Measurements from ENCODE around the gene CHCHD6. TPM values are rescaled to one million over a fixed set of nuclear protein-coding genes. Genes with fewer than 3 reads are reported as not detected.

The CHCHD6 gene
- total RNA-seq, 2 donors from 2014 or later = 23.6 to 34.4 TPM

DNA sequence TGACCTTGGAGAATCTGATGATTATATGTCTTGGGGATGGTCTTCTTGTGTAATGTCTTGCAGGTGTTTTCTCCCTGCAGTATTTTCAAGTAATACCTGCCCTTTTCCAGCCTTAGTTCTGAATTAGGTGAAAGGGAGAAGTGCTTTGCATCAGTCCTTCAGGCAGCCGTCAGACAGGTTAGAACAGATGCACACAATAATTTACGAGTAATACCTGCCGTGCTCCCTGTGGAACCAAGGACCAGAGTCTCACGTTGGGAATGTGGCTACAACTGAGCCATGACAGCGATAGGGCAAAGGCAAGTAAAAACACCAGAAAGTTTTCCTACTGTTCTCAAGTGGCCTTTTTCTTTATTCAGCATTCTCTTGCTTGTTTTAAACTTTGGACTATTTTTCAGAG is 69.1 kb downstream of the CHCHD6 start:
- Mint-ChIP-seq H3K9me3 (peaks cover 26% of the 10 kb centered on the region), H3K36me3 (ENCODE audit: low read depth) (peaks cover 15% of the 10 kb centered on the region), H3K27ac (no peak overlapping the region), H3K4me3 (no peak overlapping the region), H3K27me3 (ENCODE audit: insufficient read depth) (no peaks in the 10 kb centered on the region), H3K4me1 (peaks cover 6% of the 10 kb centered on the region)
- Histone ChIP-seq H3K9me3 (ENCODE audit: control insufficient read depth, low read length) (peaks cover 20% of the 10 kb centered on the region), H3K27me3 (ENCODE audit: control insufficient read depth, insufficient read depth, low read length, poor library complexity, severe bottlenecking) (no peaks in the 10 kb centered on the region), H3K27ac (ENCODE audit: low read depth, low read length) (no peak overlapping the region), H3K36me3 (ENCODE audit: control insufficient read depth, insufficient read depth, low read length) (no peaks in the 10 kb centered on the region), H3K9ac (ENCODE audit: extremely low read depth, low read length, poor library complexity, severe bottlenecking) (no peak overlapping the region), H3K4me3 (ENCODE audit: low read length) (no peak overlapping the region), H3K4me1 (ENCODE audit: control insufficient read depth, insufficient read depth, low read length) (no peaks in the 10 kb centered on the region)
- DNase-seq = no peak
- WGBS, 2 experiments (ENCODE audit: insufficient coverage in 1 of 2, insufficient read length in 1 of 2) = 87 to 95% methylated on average over 4 to 5 of the region's 5 CpGs
- TF ChIP-seq, protein P1, sequence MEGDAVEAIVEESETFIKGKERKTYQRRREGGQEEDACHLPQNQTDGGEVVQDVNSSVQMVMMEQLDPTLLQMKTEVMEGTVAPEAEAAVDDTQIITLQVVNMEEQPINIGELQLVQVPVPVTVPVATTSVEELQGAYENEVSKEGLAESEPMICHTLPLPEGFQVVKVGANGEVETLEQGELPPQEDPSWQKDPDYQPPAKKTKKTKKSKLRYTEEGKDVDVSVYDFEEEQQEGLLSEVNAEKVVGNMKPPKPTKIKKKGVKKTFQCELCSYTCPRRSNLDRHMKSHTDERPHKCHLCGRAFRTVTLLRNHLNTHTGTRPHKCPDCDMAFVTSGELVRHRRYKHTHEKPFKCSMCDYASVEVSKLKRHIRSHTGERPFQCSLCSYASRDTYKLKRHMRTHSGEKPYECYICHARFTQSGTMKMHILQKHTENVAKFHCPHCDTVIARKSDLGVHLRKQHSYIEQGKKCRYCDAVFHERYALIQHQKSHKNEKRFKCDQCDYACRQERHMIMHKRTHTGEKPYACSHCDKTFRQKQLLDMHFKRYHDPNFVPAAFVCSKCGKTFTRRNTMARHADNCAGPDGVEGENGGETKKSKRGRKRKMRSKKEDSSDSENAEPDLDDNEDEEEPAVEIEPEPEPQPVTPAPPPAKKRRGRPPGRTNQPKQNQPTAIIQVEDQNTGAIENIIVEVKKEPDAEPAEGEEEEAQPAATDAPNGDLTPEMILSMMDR (conservative IDR thresholded peaks at IDR 0.05) = no peak

DNA sequence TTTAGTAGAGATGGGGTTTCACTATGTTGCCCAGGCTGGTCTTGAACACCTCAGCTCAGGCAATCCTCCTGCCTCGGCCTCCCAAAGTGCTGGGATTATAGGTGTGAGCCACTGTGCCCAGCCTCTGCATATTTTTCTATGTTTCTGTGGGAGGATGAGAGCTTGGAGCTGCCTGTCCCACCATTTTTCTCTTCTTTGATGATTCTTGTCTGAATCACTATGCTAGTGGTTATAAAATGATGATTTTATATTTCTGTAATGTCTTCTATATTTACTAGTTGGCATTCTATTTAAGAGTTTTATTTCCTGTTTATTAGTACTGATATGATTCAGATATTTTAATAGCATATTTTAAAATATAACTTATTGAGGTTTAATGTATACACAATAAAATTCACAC is 69.7 kb downstream of the CHCHD6 start:
- H3K4me3 ChIP-seq (ENCODE audit: low read length) = no peak overlapping the region
- H3K9me3 ChIP-seq (ENCODE audit: control insufficient read depth, low read length) = peaks cover 20% of the 10 kb centered on the region
- Mint-ChIP-seq H3K27me3 (ENCODE audit: insufficient read depth) (no peaks in the 10 kb centered on the region), H3K4me3 (no peak overlapping the region), H3K4me1 (peaks cover 6% of the 10 kb centered on the region), H3K27ac (no peak overlapping the region), H3K36me3 (ENCODE audit: low read depth) (peaks cover 13% of the 10 kb centered on the region), H3K9me3 (peaks cover 26% of the 10 kb centered on the region)
- DNase-seq = no peak
- H3K36me3 ChIP-seq (ENCODE audit: control insufficient read depth, insufficient read depth, low read length) = no peaks in the 10 kb centered on the region
- 84 to 86% methylated on average over 1 of the region's 1 CpG for WGBS, 2 experiments (ENCODE audit: insufficient coverage in 1 of 2, insufficient read length in 1 of 2)
- H3K4me1 ChIP-seq (ENCODE audit: control insufficient read depth, insufficient read depth, low read length) = no peaks in the 10 kb centered on the region
- no peaks in the 10 kb centered on the region for H3K27me3 ChIP-seq (ENCODE audit: control insufficient read depth, insufficient read depth, low read length, poor library complexity, severe bottlenecking)
- no peak overlapping the region for H3K9ac ChIP-seq (ENCODE audit: extremely low read depth, low read length, poor library complexity, severe bottlenecking)
- TF ChIP-seq, protein P1 (conservative IDR thresholded peaks at IDR 0.05) = no peak
- no peak overlapping the region for H3K27ac ChIP-seq (ENCODE audit: low read depth, low read length)

DNA sequence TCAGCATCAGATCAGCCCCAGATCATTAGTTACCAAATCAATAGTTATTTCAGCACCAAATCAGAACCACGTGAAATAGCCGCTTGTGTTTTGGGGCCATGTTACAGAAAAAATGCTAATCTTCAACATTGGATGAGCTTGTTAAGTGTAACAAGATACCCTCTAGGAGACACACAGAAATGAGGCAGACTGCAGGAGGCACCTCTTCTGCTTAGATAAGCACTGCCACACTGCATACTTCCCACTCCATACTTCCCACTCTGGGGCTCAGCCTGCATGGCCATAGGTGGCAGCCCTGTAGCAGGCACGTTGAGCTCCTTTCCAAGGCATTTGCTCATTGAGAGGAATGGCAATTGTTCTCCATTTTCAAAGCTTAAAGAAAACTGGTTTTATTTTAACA is 73.3 kb downstream of the CHCHD6 start:
- no peak overlapping the region for H3K27ac Mint-ChIP-seq
- Histone ChIP-seq H3K9me3 (ENCODE audit: control insufficient read depth, low read length) (no peaks in the 10 kb centered on the region), H3K36me3 (ENCODE audit: control insufficient read depth, insufficient read depth, low read length) (no peaks in the 10 kb centered on the region), H3K27me3 (ENCODE audit: control insufficient read depth, insufficient read depth, low read length, poor library complexity, severe bottlenecking) (no peaks in the 10 kb centered on the region), H3K27ac (ENCODE audit: low read depth, low read length) (no peak overlapping the region), H3K9ac (ENCODE audit: extremely low read depth, low read length, poor library complexity, severe bottlenecking) (no peak overlapping the region), H3K4me1 (ENCODE audit: control insufficient read depth, insufficient read depth, low read length) (no peaks in the 10 kb centered on the region), H3K4me3 (ENCODE audit: low read length) (no peak overlapping the region)
- no peak for DNase-seq
- H3K4me3 Mint-ChIP-seq = no peak overlapping the region
- no peaks in the 10 kb centered on the region for H3K27me3 Mint-ChIP-seq (ENCODE audit: insufficient read depth)
- H3K9me3 Mint-ChIP-seq = peaks cover 2% of the 10 kb centered on the region
- TF ChIP-seq, protein P1 (conservative IDR thresholded peaks at IDR 0.05) = no peak
- peaks cover 7% of the 10 kb centered on the region for H3K4me1 Mint-ChIP-seq
- WGBS, 2 experiments (ENCODE audit: insufficient coverage in 1 of 2, insufficient read length in 1 of 2) = 74 to 86% methylated on average over 2 to 3 of the region's 3 CpGs
- H3K36me3 Mint-ChIP-seq (ENCODE audit: low read depth) = peaks cover 3% of the 10 kb centered on the region
